Calu3 (cell line): ENCODE data around the gene TTLL5. TPM values are rescaled to one million over a fixed set of nuclear protein-coding genes. Genes with fewer than 3 reads are reported as not detected.
A peak's percentile ranks its signal among the peaks of the same experiment; 100 is the strongest.

ENCODE experiments used
- BruUV-seq: library from RNA; stranded (reverse); fragments of 400-500 nt; replicated peaks from 2 replicates; lab custom pipeline; 2021; lab: Mats Ljungman, UMichigan
- CTCF ChIA-PET: fragments of 300-600 bp; sonication (Branson Sonifier 250); formaldehyde crosslinking; loops from one replicate; lab custom pipeline; 2022; ENCODE audit warnings: antibody characterized with exemption; lab: Charles Lee
- DNase-seq: peaks from one replicate; pipeline ENCODE4 v3.0.0; 2022
- H3K27ac Mint-ChIP-seq: one replicate; pipeline ENCODE4 v1.8.0; 2022; ENCODE audit warnings: mixed read lengths; ENCODE audit not compliant: unreplicated experiment
- H3K27me3 Mint-ChIP-seq: one replicate; pipeline ENCODE4 v1.8.0; 2022; ENCODE audit warnings: mixed read lengths; ENCODE audit not compliant: unreplicated experiment
- H3K36me3 Mint-ChIP-seq: one replicate; pipeline ENCODE4 v1.8.0; 2022; ENCODE audit warnings: mild to moderate bottlenecking, moderate library complexity, mixed read lengths; ENCODE audit not compliant: insufficient read depth, unreplicated experiment
- H3K4me1 Mint-ChIP-seq: one replicate; pipeline ENCODE4 v1.8.0; 2022; ENCODE audit warnings: mild to moderate bottlenecking, low read depth, mixed read lengths; ENCODE audit not compliant: unreplicated experiment
- H3K4me3 Mint-ChIP-seq: one replicate; pipeline ENCODE4 v1.8.0; 2022; ENCODE audit warnings: mild to moderate bottlenecking, low read depth, moderate library complexity, mixed read lengths; ENCODE audit not compliant: unreplicated experiment
- H3K9me3 Mint-ChIP-seq: one replicate; pipeline ENCODE4 v1.8.0; 2022; ENCODE audit warnings: low read depth, mixed read lengths; ENCODE audit not compliant: unreplicated experiment
- intact Hi-C: fragments of 100-400 bp; cut with micrococcal nuclease; formaldehyde crosslinking; loops from one replicate; pipeline ENCODE4 v1.10.0; 2022; ENCODE audit not compliant: unreplicated experiment
- total RNA-seq: library from RNA; stranded (reverse); gene quantifications from 2 replicates; pipeline ENCODE4 v1.2.3, GENCODE V29; 2022
- TF ChIP-seq, protein P1 (sequence below): fragments of 200-600 bp; IDR thresholded peaks from one replicate; pipeline ENCODE4 v1.8.0; 2022; ENCODE audit warnings: antibody characterized with exemption; ENCODE audit not compliant: unreplicated experiment

TTLL5 gene
- total RNA-seq, 1 experiment from 2014 or later = 47.5 TPM

DNA sequence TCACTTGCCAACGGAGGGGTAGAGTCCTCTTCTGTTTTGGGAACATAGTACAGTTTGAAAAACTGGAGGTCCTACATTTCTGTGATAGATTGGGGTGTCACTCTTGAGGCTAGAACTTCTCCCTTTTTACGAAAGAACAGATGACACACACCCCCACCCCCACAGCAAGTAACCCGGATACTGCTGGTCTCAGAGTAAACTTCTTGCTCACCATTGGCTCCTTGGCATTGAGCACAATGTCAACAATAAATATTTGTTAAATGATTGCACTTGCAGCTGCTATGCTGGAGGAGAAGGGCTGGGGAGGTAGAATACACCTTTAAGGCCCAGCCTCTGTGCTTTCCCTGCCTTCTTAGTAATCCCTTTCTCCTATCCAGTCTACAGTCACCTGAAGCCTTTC, 170.9 kb downstream of the TTLL5 start:
- H3K4me3 Mint-ChIP-seq = no peak overlapping the region
- no peaks in the 10 kb centered on the region for H3K27me3 Mint-ChIP-seq
- CTCF ChIA-PET = interaction anchor here (1.0 kb wide), 1 partner anchor 147 kb away, joined by 3 read pairs; no protein-coding TSS in a partner anchor
- H3K9me3 Mint-ChIP-seq = no peaks in the 10 kb centered on the region
- TF ChIP-seq, protein P1, sequence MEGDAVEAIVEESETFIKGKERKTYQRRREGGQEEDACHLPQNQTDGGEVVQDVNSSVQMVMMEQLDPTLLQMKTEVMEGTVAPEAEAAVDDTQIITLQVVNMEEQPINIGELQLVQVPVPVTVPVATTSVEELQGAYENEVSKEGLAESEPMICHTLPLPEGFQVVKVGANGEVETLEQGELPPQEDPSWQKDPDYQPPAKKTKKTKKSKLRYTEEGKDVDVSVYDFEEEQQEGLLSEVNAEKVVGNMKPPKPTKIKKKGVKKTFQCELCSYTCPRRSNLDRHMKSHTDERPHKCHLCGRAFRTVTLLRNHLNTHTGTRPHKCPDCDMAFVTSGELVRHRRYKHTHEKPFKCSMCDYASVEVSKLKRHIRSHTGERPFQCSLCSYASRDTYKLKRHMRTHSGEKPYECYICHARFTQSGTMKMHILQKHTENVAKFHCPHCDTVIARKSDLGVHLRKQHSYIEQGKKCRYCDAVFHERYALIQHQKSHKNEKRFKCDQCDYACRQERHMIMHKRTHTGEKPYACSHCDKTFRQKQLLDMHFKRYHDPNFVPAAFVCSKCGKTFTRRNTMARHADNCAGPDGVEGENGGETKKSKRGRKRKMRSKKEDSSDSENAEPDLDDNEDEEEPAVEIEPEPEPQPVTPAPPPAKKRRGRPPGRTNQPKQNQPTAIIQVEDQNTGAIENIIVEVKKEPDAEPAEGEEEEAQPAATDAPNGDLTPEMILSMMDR = no peak
- H3K27ac Mint-ChIP-seq = no peak overlapping the region
- peak; percentile 12 for DNase-seq
- intact Hi-C loops = no loop called here
- H3K36me3 Mint-ChIP-seq = peaks cover 7% of the 10 kb centered on the region
- H3K4me1 Mint-ChIP-seq = no peaks in the 10 kb centered on the region
- no TSS peak for BruUV-seq

GRCh38 chr14:75832621-75833297, 171.7 kb downstream of the TTLL5 start:
- TF ChIP-seq, protein P1 = no peak
- intact Hi-C loops = no loop called here
- Mint-ChIP-seq H3K4me3 (no peak overlapping the region), H3K27ac (no peak overlapping the region), H3K27me3 (no peaks in the 10 kb centered on the region), H3K9me3 (no peaks in the 10 kb centered on the region), H3K4me1 (no peaks in the 10 kb centered on the region), H3K36me3 (peaks cover 7% of the 10 kb centered on the region)
- DNase-seq = no peak
- CTCF ChIA-PET = interaction anchor here (0.6 kb wide), 1 partner anchor 725 kb away, joined by 4 read pairs; no protein-coding TSS in a partner anchor
- no TSS peak for BruUV-seq

DNA sequence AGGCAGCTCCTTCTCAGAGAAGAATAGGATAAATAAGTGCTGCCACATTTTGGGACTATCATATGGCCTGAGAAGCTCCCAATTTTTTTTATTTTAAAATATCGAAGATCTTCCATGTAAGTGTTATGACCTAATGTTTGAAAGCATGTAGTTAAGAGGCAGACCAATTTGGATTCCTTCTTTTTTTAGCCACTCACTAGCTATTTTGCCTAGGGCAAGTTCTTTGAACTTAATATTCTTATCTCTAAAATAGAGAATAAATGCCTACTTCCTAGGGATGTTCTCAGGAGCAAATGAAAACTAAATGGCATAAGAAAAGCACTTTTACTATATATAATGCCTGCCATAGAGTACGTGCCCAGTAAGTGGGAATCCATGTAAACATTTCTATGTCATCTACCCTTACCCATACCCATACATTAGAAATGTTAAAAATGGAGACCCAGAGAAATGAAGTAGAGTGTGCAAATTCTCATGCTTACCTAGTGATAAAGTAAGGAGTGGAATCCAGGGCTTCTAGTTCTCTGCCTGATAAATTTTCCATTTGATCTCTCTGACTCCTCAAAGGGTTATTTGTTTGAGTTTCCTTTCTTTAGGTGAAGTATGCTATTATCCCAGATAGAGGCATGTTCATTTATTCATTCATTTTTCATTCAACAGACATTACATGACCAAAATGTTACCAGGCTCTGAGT, 172.4 kb downstream of the TTLL5 start:
- CTCF ChIA-PET = interaction anchor here (0.6 kb wide), 1 partner anchor 726 kb away, joined by 4 read pairs; no protein-coding TSS in a partner anchor
- no TSS peak for BruUV-seq
- intact Hi-C loops = no loop called here
- Mint-ChIP-seq H3K27me3 (no peaks in the 10 kb centered on the region), H3K9me3 (no peaks in the 10 kb centered on the region), H3K27ac (no peak overlapping the region), H3K36me3 (peaks cover 7% of the 10 kb centered on the region), H3K4me1 (no peaks in the 10 kb centered on the region), H3K4me3 (no peak overlapping the region)
- TF ChIP-seq, protein P1 = no peak
- DNase-seq = no peak

GRCh38 chr14:75835156-75835725, 174.2 kb downstream of the TTLL5 start:
- DNase-seq = no peak
- H3K27ac Mint-ChIP-seq = no peak overlapping the region
- H3K4me1 Mint-ChIP-seq = no peaks in the 10 kb centered on the region
- no peaks in the 10 kb centered on the region for H3K27me3 Mint-ChIP-seq
- TF ChIP-seq, protein P1 = no peak
- no TSS peak for BruUV-seq
- H3K4me3 Mint-ChIP-seq = no peak overlapping the region
- no peaks in the 10 kb centered on the region for H3K9me3 Mint-ChIP-seq
- peaks cover 7% of the 10 kb centered on the region for H3K36me3 Mint-ChIP-seq
- CTCF ChIA-PET = interaction anchor here (0.7 kb wide), 1 partner anchor 111 kb away, joined by 3 read pairs; no protein-coding TSS in a partner anchor
- intact Hi-C loops = no loop called here
